Calu3 (cell line): Measurements from ENCODE around the gene PACRG. TPM values are rescaled to one million over a fixed set of nuclear protein-coding genes. Genes with fewer than 3 reads are reported as not detected.

Source experiments
- BruUV-seq: library from RNA; stranded (reverse); fragments of 400-500 nt; replicated peaks from 2 replicates; lab custom pipeline; 2021; lab: Mats Ljungman, UMichigan
- CTCF ChIA-PET: fragments of 300-600 bp; sonication (Branson Sonifier 250); formaldehyde crosslinking; loops from one replicate; lab custom pipeline; 2022; ENCODE audit warnings: antibody characterized with exemption; lab: Charles Lee
- DNase-seq: peaks from one replicate; pipeline ENCODE4 v3.0.0; 2022
- H3K27ac Mint-ChIP-seq: one replicate; pipeline ENCODE4 v1.8.0; 2022; ENCODE audit warnings: mixed read lengths; ENCODE audit not compliant: unreplicated experiment
- H3K27me3 Mint-ChIP-seq: one replicate; pipeline ENCODE4 v1.8.0; 2022; ENCODE audit warnings: mixed read lengths; ENCODE audit not compliant: unreplicated experiment
- H3K36me3 Mint-ChIP-seq: one replicate; pipeline ENCODE4 v1.8.0; 2022; ENCODE audit warnings: mild to moderate bottlenecking, moderate library complexity, mixed read lengths; ENCODE audit not compliant: insufficient read depth, unreplicated experiment
- H3K4me1 Mint-ChIP-seq: one replicate; pipeline ENCODE4 v1.8.0; 2022; ENCODE audit warnings: mild to moderate bottlenecking, low read depth, mixed read lengths; ENCODE audit not compliant: unreplicated experiment
- H3K4me3 Mint-ChIP-seq: one replicate; pipeline ENCODE4 v1.8.0; 2022; ENCODE audit warnings: mild to moderate bottlenecking, low read depth, moderate library complexity, mixed read lengths; ENCODE audit not compliant: unreplicated experiment
- H3K9me3 Mint-ChIP-seq: one replicate; pipeline ENCODE4 v1.8.0; 2022; ENCODE audit warnings: low read depth, mixed read lengths; ENCODE audit not compliant: unreplicated experiment
- CTCF ChIP-seq: fragments of 200-600 bp; IDR thresholded peaks from one replicate; pipeline ENCODE4 v1.8.0; 2022; ENCODE audit warnings: antibody characterized with exemption; ENCODE audit not compliant: unreplicated experiment
- intact Hi-C: fragments of 100-400 bp; cut with micrococcal nuclease; formaldehyde crosslinking; loops from one replicate; pipeline ENCODE4 v1.10.0; 2022; ENCODE audit not compliant: unreplicated experiment
- total RNA-seq: library from RNA; stranded (reverse); gene quantifications from 2 replicates; pipeline ENCODE4 v1.2.3, GENCODE V29; 2022

Gene PACRG
- total RNA-seq, 1 experiment from 2014 or later = 1.5 TPM

GRCh38 chr6:163010145-163010544 is 282.4 kb downstream of the PACRG start:
- DNase-seq = no peak
- Mint-ChIP-seq H3K27me3 (no peaks in the 10 kb centered on the region), H3K9me3 (peaks cover 3% of the 10 kb centered on the region), H3K4me1 (no peaks in the 10 kb centered on the region), H3K27ac (no peak overlapping the region), H3K4me3 (no peak overlapping the region), H3K36me3 (no peaks in the 10 kb centered on the region)
- intact Hi-C loops = no loop called here
- CTCF ChIA-PET = no interaction called here
- no peak for TF ChIP-seq CTCF
- BruUV-seq = no TSS peak

GRCh38 chr6:163014736-163015135 is 287.0 kb downstream of the PACRG start:
- no peaks in the 10 kb centered on the region for H3K36me3 Mint-ChIP-seq
- CTCF ChIA-PET = no interaction called here
- H3K27ac Mint-ChIP-seq = no peak overlapping the region
- no peak overlapping the region for H3K4me3 Mint-ChIP-seq
- no TSS peak for BruUV-seq
- H3K9me3 Mint-ChIP-seq = no peaks in the 10 kb centered on the region
- TF ChIP-seq CTCF = no peak
- no peaks in the 10 kb centered on the region for H3K27me3 Mint-ChIP-seq
- no peak for DNase-seq
- intact Hi-C loops = no loop called here
- H3K4me1 Mint-ChIP-seq = no peaks in the 10 kb centered on the region

GRCh38 chr6:163017801-163018200 is 290.0 kb downstream of the PACRG start:
- intact Hi-C loops = no loop called here
- peaks cover 8% of the 10 kb centered on the region for H3K4me1 Mint-ChIP-seq
- BruUV-seq = no TSS peak
- H3K27me3 Mint-ChIP-seq = peaks cover 12% of the 10 kb centered on the region
- no peak for TF ChIP-seq CTCF
- H3K9me3 Mint-ChIP-seq = no peaks in the 10 kb centered on the region
- H3K36me3 Mint-ChIP-seq = no peaks in the 10 kb centered on the region
- H3K27ac Mint-ChIP-seq = no peak overlapping the region
- no peak overlapping the region for H3K4me3 Mint-ChIP-seq
- no peak for DNase-seq
- CTCF ChIA-PET = no interaction called here

GRCh38 chr6:163019926-163020325 is 292.2 kb downstream of the PACRG start:
- CTCF ChIA-PET = no interaction called here
- no peak for TF ChIP-seq CTCF
- intact Hi-C loops = no loop called here
- BruUV-seq = no TSS peak
- DNase-seq = no peak
- peaks cover 8% of the 10 kb centered on the region for H3K4me1 Mint-ChIP-seq
- H3K36me3 Mint-ChIP-seq = no peaks in the 10 kb centered on the region
- H3K4me3 Mint-ChIP-seq = no peak overlapping the region
- H3K27ac Mint-ChIP-seq = no peak overlapping the region
- H3K9me3 Mint-ChIP-seq = no peaks in the 10 kb centered on the region
- H3K27me3 Mint-ChIP-seq = peaks cover 12% of the 10 kb centered on the region
